IMR-90 (cell line): ENCODE results near the gene PDGFD. TPM values are rescaled to one million over a fixed set of nuclear protein-coding genes. Genes with fewer than 3 reads are reported as not detected.

ENCODE experiments used
- ATAC-seq: fragments of 200-7000 bp; cut with Tn5 transposase; 2 replicates; pipeline ENCODE4 v1.9.1; 2020; ENCODE audit warnings: low read depth, mild to moderate bottlenecking, moderate library complexity
- BruUV-seq: library from RNA; stranded (reverse); fragments of 400-500 nt; replicated peaks from 2 replicates; lab custom pipeline; 2021; lab: Mats Ljungman, UMichigan
- CTCF ChIA-PET: fragments of 300-600 bp; formaldehyde crosslinking; extraction: SDS; loops from one replicate; lab custom pipeline; 2021; ENCODE audit warnings: antibody characterized with exemption; lab: Yijun Ruan, JAX
- POLR2A ChIA-PET: fragments of 300-600 bp; sonication (Branson Sonifier 250); formaldehyde crosslinking; loops from one replicate; lab custom pipeline; 2022; ENCODE audit warnings: antibody characterized with exemption; ENCODE audit not compliant: unreplicated experiment; lab: Charles Lee
- DNase-seq: peaks from one replicate; pipeline ENCODE4 v3.0.0; 2013
- H2AFZ ChIP-seq: replicated peaks from 2 replicates; pipeline ENCODE3; 2013; ENCODE audit warnings: low read length, mild to moderate bottlenecking; ENCODE audit not compliant: poor library complexity
- H2AK5ac ChIP-seq: 2 replicates; pipeline ENCODE4 v1.6.1; 2013; ENCODE audit warnings: low read depth, low read length, inconsistent platforms
- H2AK9ac ChIP-seq: replicated peaks from 2 replicates; pipeline ENCODE3; 2013; ENCODE audit warnings: mild to moderate bottlenecking, low read depth, low read length, moderate library complexity; ENCODE audit not compliant: poor library complexity
- H2BK120ac ChIP-seq: 2 replicates; pipeline ENCODE4 v1.6.1; 2013; ENCODE audit warnings: low read depth, low read length, inconsistent platforms
- H2BK15ac ChIP-seq: 3 replicates; pipeline ENCODE4 v1.6.1; 2013; ENCODE audit warnings: low read depth, low read length, inconsistent platforms
- H2BK20ac ChIP-seq: 2 replicates; pipeline ENCODE4 v1.6.1; 2013; ENCODE audit warnings: low read depth, mild to moderate bottlenecking, inconsistent platforms, low read length, moderate library complexity
- H2BK5ac ChIP-seq: 2 replicates; pipeline ENCODE4 v1.6.1; 2013; ENCODE audit warnings: mild to moderate bottlenecking, low read depth, low read length, inconsistent platforms; ENCODE audit not compliant: poor library complexity, severe bottlenecking
- H3K14ac ChIP-seq: replicated peaks from 2 replicates; pipeline ENCODE4 v1.6.1; 2013; ENCODE audit warnings: low read depth, low read length, inconsistent platforms
- H3K18ac ChIP-seq: 2 replicates; pipeline ENCODE4 v1.6.1; 2013; ENCODE audit warnings: low read depth, low read length, control low read depth
- H3K23ac ChIP-seq: 2 replicates; pipeline ENCODE4 v1.6.1; 2013; ENCODE audit warnings: low read depth, low read length, inconsistent platforms
- H3K27ac ChIP-seq: 2 replicates; pipeline ENCODE4 v1.5.1; 2013; ENCODE audit warnings: mild to moderate bottlenecking, control low read depth, low read length; ENCODE audit not compliant: insufficient read depth
- H3K27me3 ChIP-seq: 2 replicates; pipeline ENCODE4 v1.6.1; 2013; ENCODE audit warnings: low read length; ENCODE audit not compliant: control insufficient read depth, insufficient read depth
- H3K36me3 ChIP-seq: 2 replicates; pipeline ENCODE4 v1.6.1; 2013; ENCODE audit warnings: low read length, mixed read lengths; ENCODE audit not compliant: control insufficient read depth, insufficient read depth
- H3K4ac ChIP-seq: 2 replicates; pipeline ENCODE4 v1.6.1; 2013; ENCODE audit warnings: low read depth, low read length, inconsistent platforms
- H3K4me1 ChIP-seq: 2 replicates; pipeline ENCODE4 v1.6.1; 2013; ENCODE audit warnings: low read length, mixed read lengths; ENCODE audit not compliant: control insufficient read depth, insufficient read depth
- H3K4me2 ChIP-seq: 2 replicates; pipeline ENCODE4 v1.6.1; 2013; ENCODE audit warnings: low read depth, mild to moderate bottlenecking, control low read depth, low read length, moderate library complexity
- H3K4me3 ChIP-seq: 2 replicates; pipeline ENCODE4 v1.5.1; 2013; ENCODE audit warnings: low read depth, mild to moderate bottlenecking, control low read depth, low read length, moderate library complexity; ENCODE audit not compliant: insufficient read depth
- H3K56ac ChIP-seq: 2 replicates; pipeline ENCODE4 v1.6.1; 2013; ENCODE audit warnings: low read length, inconsistent platforms; ENCODE audit not compliant: insufficient read depth; ENCODE audit errors: extremely low read depth
- H3K79me1 ChIP-seq, 2 experiments: 2 replicates each; pipeline ENCODE4 v1.6.1; 2013; ENCODE audit warnings: low read length in 2 of 2, inconsistent platforms in 1 of 2, low read depth in 1 of 2
- H3K9ac ChIP-seq: 2 replicates; pipeline ENCODE4 v1.6.1; 2013; ENCODE audit warnings: low read depth, low read length, control low read depth
- H3K9me1 ChIP-seq: 2 replicates; pipeline ENCODE4 v1.6.1; 2013; ENCODE audit warnings: low read length, inconsistent platforms; ENCODE audit not compliant: insufficient read depth
- H3K9me3 ChIP-seq: 2 replicates; pipeline ENCODE4 v1.6.1; 2013; ENCODE audit warnings: low read length; ENCODE audit not compliant: control insufficient read depth, insufficient read depth
- H4K20me1 ChIP-seq: 2 replicates; pipeline ENCODE4 v1.6.1; 2013; ENCODE audit warnings: low read length, inconsistent platforms; ENCODE audit not compliant: insufficient read depth
- H4K5ac ChIP-seq: 2 replicates; pipeline ENCODE4 v1.6.1; 2013; ENCODE audit warnings: mild to moderate bottlenecking, low read depth, low read length, control low read depth
- H4K8ac ChIP-seq, 2 experiments: 2 replicates each; pipeline ENCODE4 v1.6.1; 2013; ENCODE audit warnings: low read depth in 2 of 2, low read length in 2 of 2, control low read depth in 1 of 2, inconsistent platforms in 1 of 2
- H4K91ac ChIP-seq: 2 replicates; pipeline ENCODE4 v1.6.1; 2013; ENCODE audit warnings: low read depth, low read length, inconsistent platforms; ENCODE audit not compliant: insufficient read depth
- BHLHE40 ChIP-seq: fragments of 150-350 bp; IDR thresholded peaks from 2 replicates; pipeline ENCODE4 v1.6.1; 2016; ENCODE audit warnings: mild to moderate bottlenecking, low read depth, low read length
- CEBPB ChIP-seq: IDR thresholded peaks from 2 replicates; pipeline ENCODE4 v1.6.1; 2012; ENCODE audit warnings: low read depth, low read length, improper control_type of control experiment
- CHD1 ChIP-seq: IDR thresholded peaks from 2 replicates; pipeline ENCODE4 v1.6.1; 2012; ENCODE audit warnings: low read depth, low read length, improper control_type of control experiment
- CTCF ChIP-seq: conservative IDR thresholded peaks from 2 replicates; pipeline ENCODE4 v1.5.1; 2012; ENCODE audit warnings: mild to moderate bottlenecking, low read depth, low read length, improper control_type of control experiment
- ELK1 ChIP-seq: fragments of 150-350 bp; IDR thresholded peaks from 2 replicates; pipeline ENCODE4 v1.6.1; 2016; ENCODE audit warnings: low read depth, mild to moderate bottlenecking, low read length, moderate library complexity, borderline replicate concordance
- FOS ChIP-seq: fragments of 150-350 bp; IDR thresholded peaks from 2 replicates; pipeline ENCODE4 v1.6.1; 2016; ENCODE audit warnings: low read depth, low read length
- MAFK ChIP-seq: IDR thresholded peaks from 2 replicates; pipeline ENCODE4 v1.6.1; 2012; ENCODE audit warnings: low read depth, low read length, improper control_type of control experiment
- MAZ ChIP-seq: IDR thresholded peaks from 2 replicates; pipeline ENCODE4 v1.6.1; 2012; ENCODE audit warnings: low read depth, mild to moderate bottlenecking, low read length, improper control_type of control experiment, moderate library complexity, borderline replicate concordance
- MXI1 ChIP-seq: IDR thresholded peaks from 2 replicates; pipeline ENCODE4 v1.6.1; 2012; ENCODE audit warnings: low read depth, mild to moderate bottlenecking, low read length, moderate library complexity, borderline replicate concordance
- NFE2L2 ChIP-seq: fragments of 150-350 bp; IDR thresholded peaks from 2 replicates; pipeline ENCODE4 v1.6.1; 2016; ENCODE audit warnings: low read depth, mild to moderate bottlenecking, low read length
- POLR2A ChIP-seq: IDR thresholded peaks from 2 replicates; pipeline ENCODE4 v1.6.1; 2012; ENCODE audit warnings: mild to moderate bottlenecking, low read depth, low read length
- RAD21 ChIP-seq: IDR thresholded peaks from 2 replicates; pipeline ENCODE4 v1.6.1; 2012; ENCODE audit warnings: low read length, improper control_type of control experiment
- RCOR1 ChIP-seq: IDR thresholded peaks from 2 replicates; pipeline ENCODE4 v1.6.1; 2012; ENCODE audit warnings: mild to moderate bottlenecking, low read length, improper control_type of control experiment; ENCODE audit not compliant: insufficient replicate concordance
- RFX5 ChIP-seq: IDR thresholded peaks from 2 replicates; pipeline ENCODE4 v1.8.0; 2012; ENCODE audit warnings: low read depth, mild to moderate bottlenecking, low read length, moderate library complexity
- SMC3 ChIP-seq: fragments of 150-350 bp; IDR thresholded peaks from 2 replicates; pipeline ENCODE4 v1.6.1; 2016; ENCODE audit warnings: low read depth, mild to moderate bottlenecking, antibody characterized with exemption, low read length, moderate library complexity
- USF2 ChIP-seq: fragments of 150-350 bp; IDR thresholded peaks from 2 replicates; pipeline ENCODE4 v1.6.1; 2017; ENCODE audit warnings: mild to moderate bottlenecking, antibody characterized with exemption, low read length, low read depth
- WGBS, 2 experiments: methylation state at CpG; one replicate each; pipeline versions ENCODE4 v1.1.5 to v1.1.7; 2013; ENCODE audit warnings: missing lambda C conversion rate in 2 of 2; ENCODE audit not compliant: insufficient read length in 1 of 2; ENCODE audit errors: extremely low coverage in 2 of 2; 5-methylcytosine and 5-hydroxymethylcytosine counted together
- dilution Hi-C: fragments of 300-500 bp; cut with HindIII; formaldehyde crosslinking; loops from one replicate; pipeline ENCODE4 v1.14.3; 2018; ENCODE audit warnings: low sequenced_read_pairs; ENCODE audit not compliant: unreplicated experiment
- in situ Hi-C: fragments of 300-500 bp; cut with MboI; formaldehyde crosslinking; loops from 3 replicates; pipeline ENCODE4 v1.14.3; 2019; ENCODE audit warnings: low sequenced_read_pairs, inconsistent platforms, mixed read lengths
- intact Hi-C: fragments of 100-400 bp; cut with micrococcal nuclease; formaldehyde crosslinking; loops from 2 replicates; pipeline ENCODE4 v1.10.0; 2022
- polyA plus RNA-seq, 3 experiments: library from polyadenylated mRNA; depleted of rRNA; stranded (reverse); fragments of >200 nt; gene quantifications; 2 replicates each; pipeline ENCODE4 v1.2.3, GENCODE V29; 2012; ENCODE audit warnings: low replicate concordance in 1 of 3
- total RNA-seq: library from RNA; depleted of rRNA; stranded (reverse); fragments of >200 nt; gene quantifications from 2 replicates; pipeline ENCODE4 v1.2.3, GENCODE V29; 2012

PDGFD gene
- total and polyA plus RNA-seq, 2 of the 4 experiments (the other 2 are of a cell fraction), result 2.1 to 3.0 TPM

- Histone ChIP-seq H3K56ac (no peak overlapping the region), H3K18ac (no peak overlapping the region), H3K9me1 (no peaks in the 10 kb centered on the region), H3K27me3 (no peaks in the 10 kb centered on the region), H2AFZ (no peak overlapping the region), H3K9ac (no peak overlapping the region), H3K14ac (no peak overlapping the region), H3K9me3 (peaks cover 3% of the 10 kb centered on the region), H2BK120ac (no peak overlapping the region), H2AK9ac (no peak overlapping the region), H2BK20ac (no peak overlapping the region), H2BK5ac (no peak overlapping the region), H3K27ac (no peak overlapping the region), H4K91ac (no peak overlapping the region), H2AK5ac (no peak overlapping the region), H4K5ac (no peak overlapping the region), H3K36me3 (no peaks in the 10 kb centered on the region), H3K79me1 (no peaks in the 10 kb centered on the region), H2BK15ac (no peak overlapping the region), H3K4me1 (peaks cover 4% of the 10 kb centered on the region; the same call in 1 of the 2 replicates), H3K4me2 (no peak overlapping the region), H4K8ac (no peak overlapping the region), H3K23ac (no peak overlapping the region), H3K4me3 (no peak overlapping the region), H4K20me1 (no peaks in the 10 kb centered on the region), H3K4ac (no peak overlapping the region)
- POLR2A ChIA-PET, result no interaction called here
- intact Hi-C loops, result no loop called here
- no CpG with 5 or more reads among the region's 3 CpGs for WGBS, 2 experiments
- in situ Hi-C loops, result no loop called here
- TF ChIP-seq BHLHE40 (no peak), SMC3 (no peak), RCOR1 (no peak), RAD21 (no peak), NFE2L2 (no peak), CEBPB (no peak), CTCF (no peak), ELK1 (no peak), CHD1 (no peak), POLR2A (no peak), MAFK (no peak), RFX5 (no peak), FOS (no peak), MXI1 (no peak), MAZ (no peak), USF2 (no peak)
- ATAC-seq (no peak), DNase-seq (no peak)
- dilution Hi-C loops, result no loop called here
- CTCF ChIA-PET, result no interaction called here
- BruUV-seq, result no TSS peak
These were observed 17.0 kb downstream of the PDGFD start for GRCh38 chr11:104146943-104147342.
